Fibroblast of lung (primary cell): Measurements from ENCODE around the gene CSTF3.

Experiments used
- EZH2 ChIP-seq: IDR thresholded peaks from 2 replicates; pipeline ENCODE4 v1.5.1; 2012; ENCODE audit warnings: low read length, control low read depth, mild to moderate bottlenecking; ENCODE audit errors: missing control alignments
- TF ChIP-seq, protein P1 (sequence below), 2 donors: IDR thresholded peaks in 1 of 2; conservative IDR thresholded peaks in 1 of 2; 1 replicate in 1 of 2; 2 replicates in 1 of 2; pipeline ENCODE4 v1.5.1; 2011 to 2012; ENCODE audit warnings: low read length in 2 of 2, control low read depth in 1 of 2, inconsistent platforms in 1 of 2, low read depth in 1 of 2, mild to moderate bottlenecking in 1 of 2

DNA sequence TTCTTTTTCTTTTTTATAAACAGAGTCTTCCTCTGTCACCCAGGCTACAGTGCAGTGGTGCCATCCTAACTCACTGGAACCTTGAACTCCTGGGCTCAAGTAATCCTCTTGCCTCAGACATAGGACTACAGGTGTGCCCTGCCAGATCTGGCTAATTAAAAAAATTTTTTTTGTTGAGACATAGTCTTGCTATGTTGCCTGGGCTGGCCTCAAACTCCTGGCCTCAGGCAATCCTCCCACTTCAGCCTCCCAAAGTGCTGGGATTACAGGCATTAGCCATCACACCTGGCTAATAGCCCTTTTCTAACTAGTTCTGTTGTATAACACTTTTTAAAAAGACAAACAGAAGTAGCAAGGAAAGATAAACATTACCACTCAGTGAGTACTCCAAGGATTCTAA lies 57.4 kb downstream of the CSTF3 start:
- no peak for TF ChIP-seq EZH2
- TF ChIP-seq, protein P1, sequence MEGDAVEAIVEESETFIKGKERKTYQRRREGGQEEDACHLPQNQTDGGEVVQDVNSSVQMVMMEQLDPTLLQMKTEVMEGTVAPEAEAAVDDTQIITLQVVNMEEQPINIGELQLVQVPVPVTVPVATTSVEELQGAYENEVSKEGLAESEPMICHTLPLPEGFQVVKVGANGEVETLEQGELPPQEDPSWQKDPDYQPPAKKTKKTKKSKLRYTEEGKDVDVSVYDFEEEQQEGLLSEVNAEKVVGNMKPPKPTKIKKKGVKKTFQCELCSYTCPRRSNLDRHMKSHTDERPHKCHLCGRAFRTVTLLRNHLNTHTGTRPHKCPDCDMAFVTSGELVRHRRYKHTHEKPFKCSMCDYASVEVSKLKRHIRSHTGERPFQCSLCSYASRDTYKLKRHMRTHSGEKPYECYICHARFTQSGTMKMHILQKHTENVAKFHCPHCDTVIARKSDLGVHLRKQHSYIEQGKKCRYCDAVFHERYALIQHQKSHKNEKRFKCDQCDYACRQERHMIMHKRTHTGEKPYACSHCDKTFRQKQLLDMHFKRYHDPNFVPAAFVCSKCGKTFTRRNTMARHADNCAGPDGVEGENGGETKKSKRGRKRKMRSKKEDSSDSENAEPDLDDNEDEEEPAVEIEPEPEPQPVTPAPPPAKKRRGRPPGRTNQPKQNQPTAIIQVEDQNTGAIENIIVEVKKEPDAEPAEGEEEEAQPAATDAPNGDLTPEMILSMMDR (conservative IDR thresholded peaks at IDR 0.05 in 1 of 2, IDR thresholded peaks at IDR 0.05 in 1 of 2; ENCODE audit: low read depth in 1 of 2, low read length in 2 of 2): no peak
